Activated CD4-positive, CD25-positive, alpha-beta regulatory T cell treated with anti-CD3 and anti-CD28 coated beads, Interleukin-2, amount 50 U/mL, for 24 hours (primary cell): ENCODE data around the gene TBX2.

Source experiments
- ATAC-seq, 2 donors: fragments of 150-1000 bp; cut with Tn5 transposase; one replicate each; pipeline ENCODE4 v1.10.0; 2021; ENCODE audit warnings: mild to moderate bottlenecking in 1 of 2, moderate library complexity in 1 of 2

Gene TBX2

DNA sequence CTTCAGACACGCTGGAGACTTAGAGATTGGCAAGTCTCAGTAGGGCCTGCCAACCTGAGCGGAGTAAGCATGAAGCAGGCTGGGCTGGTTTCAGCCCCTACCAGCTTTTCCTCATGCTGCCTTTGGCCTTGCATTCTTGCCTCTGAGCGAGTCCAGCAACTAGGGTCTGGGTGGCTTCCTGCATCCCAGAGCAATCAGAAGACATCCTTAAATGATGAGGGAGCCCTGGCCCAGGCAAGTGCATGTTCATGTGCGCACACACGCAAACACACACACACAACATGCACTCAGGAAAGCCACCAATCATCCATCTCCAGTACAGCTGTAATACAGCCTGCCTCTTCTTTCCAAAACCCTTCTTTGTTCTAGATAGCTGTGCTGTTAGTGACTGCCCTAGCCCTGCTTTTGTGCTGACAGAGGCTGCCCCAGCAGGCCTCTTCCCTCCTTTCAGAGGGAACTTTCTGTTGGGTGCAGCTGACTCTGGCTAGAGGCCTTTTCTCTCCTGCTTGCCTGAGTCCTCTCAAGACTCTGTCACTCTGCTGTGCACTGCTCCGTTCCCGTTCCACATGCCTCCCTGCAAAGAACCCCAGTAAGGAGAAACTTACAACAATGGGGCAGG lies 30.7 kb upstream of the TBX2 start:
- no peak for ATAC-seq

DNA sequence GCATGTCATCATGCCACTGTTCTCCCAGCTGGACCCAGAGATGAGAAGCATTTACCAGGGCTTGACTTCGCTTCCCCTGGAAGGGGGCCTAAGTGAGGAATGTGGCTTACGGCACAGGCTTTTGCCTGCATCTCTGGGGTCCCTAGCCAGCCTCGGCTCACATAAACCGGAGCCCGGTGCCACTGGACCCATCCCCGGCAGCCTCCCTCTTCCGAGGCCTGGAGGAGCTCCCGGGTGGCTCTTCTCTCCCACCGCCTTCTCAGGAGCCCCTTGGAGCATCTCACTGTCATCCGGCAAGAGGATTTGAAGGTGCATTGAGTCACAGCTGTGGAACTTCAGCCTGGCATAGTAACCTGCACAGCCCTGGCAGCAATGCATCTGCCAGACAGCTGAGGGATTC lies 29.9 kb upstream of the TBX2 start:
- ATAC-seq: no peak

DNA sequence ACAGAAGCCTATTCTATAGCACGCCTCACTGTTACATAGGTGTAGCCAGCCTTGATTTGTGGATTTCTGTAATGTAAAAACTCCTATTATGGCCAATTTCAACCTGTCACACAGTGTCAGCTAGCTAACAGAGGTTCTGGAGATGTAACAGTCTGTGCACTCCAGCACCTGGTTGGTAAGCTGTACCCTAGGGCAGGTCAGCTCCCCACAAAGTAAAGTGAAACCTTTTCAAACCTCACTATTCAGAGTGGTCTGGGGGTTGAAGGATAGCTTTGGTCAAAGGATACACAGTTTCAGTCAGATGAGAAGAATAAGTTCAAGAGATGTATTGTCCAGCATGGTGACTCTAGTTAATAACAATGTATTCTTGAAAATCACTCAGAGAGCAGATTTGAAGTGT lies 28.5 kb upstream of the TBX2 start:
- ATAC-seq: no peak

DNA sequence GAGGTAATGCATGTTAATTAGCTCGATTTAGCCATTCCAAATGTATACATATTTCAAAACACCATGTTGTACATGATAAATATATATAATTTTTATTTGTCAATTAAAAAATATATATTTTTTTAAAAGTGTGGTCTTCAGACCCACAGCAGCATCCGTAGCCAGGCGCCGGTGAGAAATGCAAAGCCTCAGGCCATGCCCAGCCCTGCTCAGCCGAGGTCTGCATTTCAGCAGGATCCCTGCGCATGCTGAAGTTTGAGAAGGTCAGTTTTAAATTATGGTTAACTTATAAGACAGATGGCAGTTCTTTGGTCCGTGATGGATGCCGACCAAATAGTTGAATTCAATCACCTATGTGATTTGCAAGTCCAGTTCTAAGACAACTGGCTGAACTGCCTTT lies 28.0 kb upstream of the TBX2 start:
- ATAC-seq: no peak

DNA sequence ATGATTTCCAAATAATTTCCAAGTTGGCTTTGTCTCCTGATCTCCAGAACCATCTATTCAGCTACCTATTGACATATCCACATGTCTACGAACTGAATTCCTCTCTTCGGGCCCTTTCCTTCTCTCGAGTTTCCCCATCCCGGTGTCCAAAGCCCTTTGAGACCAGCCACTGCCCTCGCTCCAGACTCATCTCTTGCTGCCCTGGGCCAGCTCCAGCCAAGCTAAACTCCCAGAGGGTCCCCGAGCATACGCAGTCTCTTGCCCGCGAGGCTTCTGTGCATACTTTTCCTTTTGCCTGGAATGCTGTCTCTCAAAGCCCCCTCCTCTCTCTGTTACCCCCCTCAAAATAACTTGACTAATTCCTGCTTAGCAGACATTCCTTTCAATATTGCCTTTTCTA lies 27.2 kb upstream of the TBX2 start:
- ATAC-seq: no peak

DNA sequence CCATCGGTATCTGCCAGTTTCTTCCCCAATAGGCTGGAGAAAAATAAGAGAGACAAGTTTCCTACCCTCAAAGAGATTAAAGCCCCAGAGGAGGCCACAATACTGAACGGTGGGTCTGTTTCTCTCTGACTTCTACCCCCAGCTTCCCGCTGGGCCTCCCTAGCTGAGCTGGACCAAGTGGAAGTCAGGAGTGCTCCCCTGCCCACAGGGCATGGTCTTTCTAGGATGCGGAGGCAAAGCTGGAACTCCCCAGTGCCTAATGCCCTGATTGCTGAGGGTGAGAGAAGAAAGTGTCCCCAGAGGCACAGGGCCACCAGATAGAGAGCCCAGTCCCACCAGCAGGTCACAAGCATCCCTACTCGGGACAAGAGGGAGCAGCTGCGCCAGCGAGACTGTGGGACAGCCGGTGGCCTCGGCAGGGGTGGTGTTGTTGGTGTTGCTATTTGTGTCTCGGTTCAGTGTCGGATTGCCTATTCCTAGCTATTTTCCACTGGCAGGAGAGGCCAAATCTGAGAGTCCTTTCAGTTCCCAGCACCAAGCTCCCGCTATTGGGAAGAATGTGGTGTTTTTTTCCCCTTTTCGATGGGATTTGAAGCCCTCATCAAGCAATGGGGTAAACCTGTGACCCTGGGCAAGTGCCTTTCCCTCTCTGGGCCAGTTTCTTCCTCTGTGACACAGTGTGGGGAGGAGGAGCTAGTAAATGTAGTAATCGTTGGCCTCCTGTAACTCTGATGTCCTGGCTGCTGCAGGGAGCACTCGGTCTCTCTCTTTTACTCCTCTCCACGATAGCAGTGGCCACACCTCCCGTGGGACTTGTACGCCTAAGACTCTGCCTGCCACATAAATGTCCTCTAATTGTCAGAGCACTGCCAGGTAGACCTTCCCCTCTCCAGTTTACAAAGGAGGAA lies 22.5 kb upstream of the TBX2 start:
- no peak for ATAC-seq

DNA sequence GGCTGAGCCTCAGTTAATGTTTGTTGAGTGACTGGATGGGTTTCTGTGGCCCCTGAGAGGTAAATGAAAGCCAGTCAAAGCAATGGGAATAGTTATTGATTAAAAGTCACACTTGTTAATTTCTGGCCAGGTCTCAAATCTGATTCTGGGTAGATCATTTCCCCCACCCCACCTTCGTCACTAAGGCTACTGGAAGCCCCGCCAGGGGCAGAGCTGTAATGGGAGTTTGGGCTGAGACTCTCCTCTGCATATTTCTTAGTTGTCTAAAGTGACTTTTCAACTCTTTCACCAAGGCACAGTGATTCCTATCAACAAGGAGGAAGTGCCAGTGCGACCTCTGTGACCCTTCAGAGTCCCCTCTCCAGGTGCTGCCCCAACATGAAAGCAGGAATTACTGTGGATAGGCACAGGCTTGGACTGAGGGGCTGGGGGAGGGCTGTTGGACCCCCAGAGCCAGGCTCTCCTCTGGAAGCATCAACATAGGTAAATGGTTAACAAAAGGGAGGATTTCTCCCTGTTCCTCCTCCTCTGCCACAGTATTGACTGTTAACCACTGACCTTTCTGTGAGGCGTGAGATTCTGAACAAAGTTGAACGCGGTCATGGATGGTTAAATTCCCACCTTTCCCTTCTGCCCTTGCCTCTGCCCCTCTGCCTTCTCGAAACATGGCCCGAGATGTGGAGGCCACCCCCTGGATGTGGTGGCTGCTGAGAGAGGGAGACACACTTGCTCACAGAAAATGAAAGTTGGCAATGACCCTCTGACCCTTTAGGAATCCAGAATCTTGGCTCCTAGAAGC lies 20.8 kb upstream of the TBX2 start:
- no peak for ATAC-seq

DNA sequence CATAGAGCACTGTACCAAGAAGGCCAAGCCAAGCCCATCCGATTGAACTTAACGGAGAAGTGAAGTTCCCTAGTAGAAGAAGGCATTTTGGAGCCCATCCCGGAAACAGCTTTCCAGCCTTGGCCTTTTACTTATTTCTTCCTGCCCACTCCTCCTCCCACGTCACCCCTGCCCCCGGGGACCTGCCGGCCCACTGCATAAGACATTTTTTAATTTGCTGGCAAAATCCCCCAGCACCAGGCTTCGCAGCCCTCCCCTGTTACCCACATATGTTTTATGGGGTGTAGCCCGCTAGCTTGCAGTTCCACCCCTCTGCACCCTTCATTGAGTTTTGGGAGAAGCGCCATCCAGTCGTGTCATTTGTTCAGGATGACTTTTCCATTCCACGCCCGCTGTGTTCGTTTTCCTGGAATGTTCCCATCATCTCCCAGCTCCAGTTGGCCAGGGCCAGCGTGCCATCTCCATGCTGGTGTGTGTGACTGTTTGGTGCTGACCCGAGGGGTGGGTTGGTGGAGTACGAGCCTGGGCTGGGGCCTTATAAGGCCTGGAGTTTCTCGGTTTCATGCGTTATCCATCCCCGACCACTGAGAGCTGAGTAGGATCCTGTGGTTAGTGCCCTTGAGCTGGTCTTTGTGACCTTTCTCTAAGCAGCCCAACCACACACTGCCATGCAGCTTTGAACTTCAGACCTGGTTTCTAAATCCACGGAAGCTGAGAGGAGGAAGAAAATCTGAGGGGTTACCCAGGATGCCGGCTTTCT lies 20.0 kb upstream of the TBX2 start:
- no peak for ATAC-seq

DNA sequence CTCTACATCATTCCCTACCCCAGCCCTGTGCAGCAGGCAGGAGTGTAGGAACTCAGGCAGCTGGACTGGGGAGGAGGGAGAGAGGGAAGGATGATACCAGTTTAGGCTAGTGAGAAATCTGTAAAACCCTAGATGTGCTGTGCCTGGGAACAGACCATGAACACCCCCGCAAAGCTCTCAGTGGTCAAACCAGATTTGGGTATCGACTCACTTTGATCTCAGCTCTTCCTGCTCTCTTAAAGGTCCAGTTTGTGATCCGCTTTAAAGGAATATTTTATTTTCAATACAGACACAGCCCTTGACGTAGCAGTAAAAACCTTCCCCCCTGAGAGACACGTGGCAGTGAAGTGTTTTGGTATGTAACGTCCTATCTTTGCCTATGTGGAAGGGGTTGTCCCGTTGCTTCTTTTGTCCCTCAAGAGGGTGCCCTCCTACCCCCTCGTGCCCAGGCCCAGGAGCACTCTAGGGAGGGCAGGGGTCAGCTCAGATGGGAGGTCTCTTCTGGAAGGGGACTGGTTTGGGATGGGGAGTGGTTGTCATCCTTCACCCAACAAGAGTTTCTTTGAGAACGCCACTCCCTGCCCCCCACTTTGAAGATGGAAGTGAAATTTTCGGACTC lies 19.3 kb upstream of the TBX2 start:
- no peak for ATAC-seq

DNA sequence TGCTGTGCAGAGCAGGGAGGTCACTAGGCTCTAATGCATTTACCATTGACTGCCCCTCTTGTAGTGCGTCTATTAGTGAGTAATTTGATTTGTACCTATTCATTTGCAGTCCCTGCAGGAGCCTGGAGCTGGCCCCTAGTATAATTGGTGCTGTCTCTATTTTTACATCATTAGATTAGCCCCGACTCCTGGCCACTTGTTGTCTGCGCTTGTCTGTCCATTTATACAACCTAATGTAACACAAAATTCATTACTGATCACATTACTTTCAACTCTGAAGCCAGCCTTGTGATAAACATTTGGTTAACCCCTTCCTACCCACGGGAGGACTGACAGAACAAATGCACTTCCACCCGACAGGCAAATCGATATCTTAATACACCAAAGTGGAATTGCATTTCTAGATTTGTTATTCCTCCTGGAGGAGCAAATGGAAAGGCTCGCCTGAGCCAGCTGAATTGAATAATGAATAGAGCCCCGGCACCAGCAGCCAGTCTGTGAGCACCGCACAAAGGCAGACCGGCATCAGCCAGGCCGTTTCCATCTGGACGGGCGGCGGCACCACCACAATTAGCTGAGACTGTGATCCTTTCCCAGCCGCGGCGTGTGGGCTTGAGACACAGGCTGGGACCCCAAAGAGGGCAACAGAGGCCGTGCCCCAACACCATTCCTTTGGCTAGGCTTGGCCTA lies 18.7 kb upstream of the TBX2 start:
- no peak for ATAC-seq

DNA sequence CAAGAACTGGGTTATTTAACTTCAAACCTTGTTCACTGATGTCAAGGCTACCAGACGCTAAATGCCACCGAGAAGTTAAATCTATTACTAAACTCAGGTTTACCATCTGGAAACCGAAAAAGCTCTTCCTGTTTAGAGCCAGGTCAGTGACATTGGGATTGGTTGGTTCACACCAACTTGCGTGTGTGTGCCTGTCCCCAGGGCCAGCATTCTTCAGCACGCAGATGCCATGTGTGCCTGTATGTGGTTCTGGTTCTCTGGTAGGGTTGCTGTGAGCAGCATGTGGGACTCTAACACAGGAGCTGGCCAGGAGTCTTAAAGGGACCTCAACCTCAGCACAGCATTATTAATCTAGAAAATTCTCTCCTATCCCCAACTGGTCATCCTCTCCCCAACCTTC lies 18.1 kb upstream of the TBX2 start:
- ATAC-seq: no peak

DNA sequence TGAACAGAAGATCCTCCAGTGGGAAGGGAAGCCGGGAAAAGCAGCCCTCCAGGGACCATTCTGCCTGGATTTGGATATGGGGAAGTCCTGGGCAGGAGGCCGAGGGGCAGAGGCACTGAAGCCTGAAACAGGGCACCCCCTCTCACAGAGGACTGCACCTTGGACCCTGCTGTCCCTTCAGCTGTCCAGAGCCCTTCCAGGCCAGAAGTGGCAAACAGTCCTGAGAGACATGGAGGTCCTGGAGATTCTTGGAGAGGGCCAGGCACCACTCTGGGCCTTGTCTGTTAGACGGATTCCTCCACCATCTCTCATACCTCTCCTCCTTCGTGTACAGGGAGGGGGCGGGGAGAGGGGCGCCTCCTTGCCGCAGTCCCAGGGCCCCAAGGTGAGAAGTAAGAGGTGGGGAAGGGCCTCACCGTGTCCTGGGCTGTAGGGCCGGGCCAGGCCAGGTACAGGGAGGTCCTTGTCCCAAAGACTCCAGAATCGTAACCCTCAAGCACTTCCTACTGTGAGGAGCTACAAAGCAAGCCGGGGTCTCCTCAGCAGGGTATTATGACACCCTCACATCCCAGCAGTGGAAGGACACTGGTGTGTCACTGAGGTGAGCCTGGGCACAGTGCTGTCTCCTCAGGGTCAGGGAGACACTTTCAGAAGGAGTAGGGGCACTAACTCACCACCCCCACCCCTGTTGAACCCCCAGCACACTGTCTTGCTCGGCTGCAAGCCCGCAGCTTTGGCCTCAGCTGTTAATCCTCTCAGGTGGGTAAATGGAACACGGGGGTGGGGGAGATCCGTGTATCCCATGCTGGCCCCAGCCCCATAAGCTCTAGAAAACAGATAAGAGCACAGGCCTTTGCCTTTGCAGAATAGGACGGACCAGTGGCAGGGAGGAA lies 16.6 kb upstream of the TBX2 start:
- ATAC-seq: no peak

DNA sequence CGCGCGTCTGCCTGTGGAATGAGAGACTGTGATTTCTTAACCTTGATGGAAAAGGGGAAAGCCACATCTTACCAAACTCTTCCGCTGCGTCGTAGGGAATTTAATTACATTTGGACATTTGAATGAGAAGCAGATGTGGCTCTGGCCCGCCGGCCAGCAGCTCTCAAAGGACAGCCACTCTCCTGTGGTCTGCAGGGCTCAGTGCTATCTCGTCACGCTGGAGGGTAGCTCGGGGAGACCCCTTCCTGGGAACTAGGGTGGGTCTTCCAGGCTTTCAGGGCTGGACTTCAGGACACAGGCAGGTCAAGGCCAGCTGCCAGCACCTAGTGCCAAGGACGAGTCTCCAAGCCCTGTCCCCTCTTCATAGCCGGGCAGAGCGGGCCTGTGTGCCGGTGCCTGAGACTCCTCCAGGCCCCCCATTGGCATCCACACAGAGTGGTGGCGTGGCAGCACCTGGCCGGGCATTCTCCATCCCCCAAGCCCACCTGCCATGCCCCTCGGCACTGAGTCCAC lies 15.9 kb upstream of the TBX2 start:
- ATAC-seq: no peak

DNA sequence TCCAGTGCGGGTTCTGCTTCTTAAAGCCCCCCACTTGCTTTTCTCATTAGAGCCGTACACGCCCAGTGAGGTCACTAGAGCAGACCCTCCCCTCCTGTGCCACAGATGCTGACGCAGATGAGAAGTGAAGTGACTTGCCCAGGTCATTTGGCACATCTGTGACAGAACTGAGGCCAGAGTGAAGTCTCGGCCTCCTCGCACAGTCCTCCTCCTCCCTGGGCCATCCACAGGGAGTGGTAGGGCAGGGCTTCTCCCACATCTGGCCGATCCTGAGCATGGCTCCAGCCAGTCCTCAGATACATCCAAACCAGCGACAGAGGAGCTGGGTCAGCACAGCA lies 15.3 kb upstream of the TBX2 start:
- ATAC-seq: no peak

DNA sequence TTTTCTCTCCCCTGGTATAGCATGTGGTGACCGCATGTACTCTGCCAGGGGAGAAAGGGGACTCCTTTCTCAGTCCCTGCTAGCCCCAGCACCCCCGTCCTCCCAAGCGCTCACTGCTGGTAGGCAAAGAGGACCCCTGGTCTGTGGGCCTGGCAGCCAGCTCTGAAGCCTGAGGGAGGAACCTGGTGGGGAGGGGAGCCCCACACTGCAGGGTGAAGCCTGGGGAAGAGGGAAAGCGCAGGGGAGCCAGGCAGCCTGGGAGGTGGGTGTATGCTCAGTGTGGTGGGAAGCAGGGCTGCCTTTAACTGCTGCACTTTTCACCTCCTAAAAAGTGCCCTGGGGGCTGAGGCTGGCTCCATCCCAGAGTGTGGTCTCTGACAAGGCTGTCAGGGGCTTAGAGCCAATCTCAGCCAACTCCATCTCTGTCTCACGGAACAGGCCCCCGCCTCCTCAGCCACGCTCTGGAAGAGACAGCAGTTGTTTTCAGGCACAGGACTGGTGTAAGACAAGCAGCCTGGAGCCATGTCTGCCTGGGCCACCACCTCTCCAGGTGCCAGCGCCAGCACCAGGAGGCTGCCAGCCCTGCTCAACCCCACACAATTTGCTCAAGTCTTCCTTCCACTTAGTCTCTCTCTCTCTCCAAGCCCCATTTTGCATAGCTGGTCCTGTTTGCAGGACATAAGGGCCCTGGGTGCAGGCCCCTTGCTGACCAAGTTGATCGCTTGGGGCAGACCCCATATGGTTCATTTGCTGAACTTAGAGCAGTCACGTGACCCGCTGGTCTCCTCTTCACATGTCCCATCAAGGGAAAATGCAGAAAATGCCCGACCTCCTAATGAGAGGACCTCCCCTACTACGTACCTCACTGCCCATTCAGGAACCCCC lies 14.7 kb upstream of the TBX2 start:
- no peak for ATAC-seq

DNA sequence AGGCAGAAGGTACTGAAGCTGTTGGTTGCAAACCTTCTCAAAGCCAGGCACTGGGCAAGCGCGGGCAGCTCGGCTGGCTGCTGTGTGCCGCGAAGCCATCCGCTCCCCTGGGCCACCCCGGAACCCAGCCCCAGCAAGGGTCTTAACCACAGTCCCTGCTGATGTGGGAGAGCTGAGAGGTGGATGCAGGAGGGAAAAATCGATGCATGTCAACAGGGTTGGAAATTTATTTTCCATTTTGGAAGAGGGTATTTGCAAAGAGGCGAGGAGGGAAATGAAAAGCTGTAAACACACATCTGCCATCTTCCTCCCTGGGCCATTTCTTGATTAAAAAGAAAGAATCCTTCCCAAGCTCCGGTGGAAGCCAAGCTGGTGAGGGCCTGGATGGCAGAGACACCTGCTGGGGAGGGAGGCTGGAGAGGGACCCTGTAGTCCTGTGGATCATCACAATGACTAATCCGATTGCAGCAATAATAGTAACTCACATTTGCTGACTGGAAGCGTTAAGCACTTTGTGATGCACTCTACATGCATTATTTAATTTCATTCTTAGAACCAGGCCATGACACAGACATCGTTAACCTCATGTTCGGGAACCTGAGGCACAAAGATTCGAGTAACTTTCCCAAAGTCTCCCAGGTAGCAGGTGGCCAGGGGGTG lies 13.9 kb upstream of the TBX2 start:
- no peak for ATAC-seq

DNA sequence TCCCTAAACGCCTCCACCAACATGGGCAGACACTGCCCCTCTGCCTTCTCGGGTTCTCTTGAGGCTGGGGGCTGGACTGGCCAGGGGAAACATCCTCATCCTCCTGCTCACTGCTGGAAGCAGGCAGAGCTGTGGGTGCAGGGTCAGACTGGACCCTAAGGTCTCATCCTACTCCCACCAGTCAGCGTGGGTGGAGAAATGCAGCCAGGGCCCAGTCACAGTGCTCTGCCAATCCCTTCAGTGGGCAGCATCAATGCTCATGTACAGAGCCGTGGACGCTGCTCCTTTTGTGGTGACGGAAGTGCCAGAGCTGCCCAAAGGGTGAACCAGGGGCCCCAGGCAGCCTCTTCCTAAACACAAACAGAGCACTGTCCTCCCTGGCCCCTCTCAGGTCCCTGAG lies 13.4 kb upstream of the TBX2 start:
- ATAC-seq: no peak

DNA sequence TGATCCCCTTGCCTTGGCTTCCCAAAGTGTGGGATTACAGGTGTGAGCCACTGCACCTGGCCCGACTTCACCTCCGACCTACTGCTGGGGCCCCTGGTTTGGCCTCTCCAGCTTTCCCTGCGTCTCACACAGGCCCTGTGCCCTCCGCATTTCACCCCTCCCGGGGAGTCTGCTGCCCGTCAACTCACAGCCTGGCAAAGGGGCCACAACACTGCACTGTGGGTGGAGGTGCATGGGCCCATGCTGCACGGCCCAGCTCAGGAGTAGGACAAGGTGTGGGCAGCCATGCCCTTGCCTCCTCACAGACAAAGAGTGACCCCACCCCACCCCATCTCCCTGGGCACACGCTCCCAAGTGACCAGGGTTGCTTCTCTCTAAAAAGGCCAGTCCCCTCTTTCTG lies 12.6 kb upstream of the TBX2 start:
- ATAC-seq: no peak
